GM23338 (cell line): ENCODE measurements around the gene DPY19L1. TPM values are rescaled to one million over a fixed set of nuclear protein-coding genes. Genes with fewer than 3 reads are reported as not detected.
A peak's percentile ranks its signal among the peaks of the same experiment; 100 is the strongest.
"Not testable (repeated sequence)": the region's sequence is repeated elsewhere in the genome, so short reads cannot be mapped to it uniquely, and the experiment has no call there.

Experiments used
- ATAC-seq: fragments of 200-7000 bp; cut with Tn5 transposase; 3 replicates; pipeline ENCODE4 v1.9.1; 2020
- DNase-seq: peaks from one replicate; pipeline ENCODE4 v3.0.0-alpha.2; 2015; ENCODE audit warnings: low spot score
- H2AFZ ChIP-seq: fragments of 200-600 bp; sonication (generic); 2 replicates; pipeline ENCODE4 v1.8.0; 2016; ENCODE audit warnings: antibody characterized with exemption, mild to moderate bottlenecking, moderate library complexity
- H3F3A ChIP-seq: fragments of 200-600 bp; sonication (generic); replicated peaks from 2 replicates; pipeline ENCODE4 v1.8.0; 2017; ENCODE audit warnings: antibody characterized with exemption, mixed run types, low read depth
- H3K27ac ChIP-seq: fragments of 200-600 bp; sonication (generic); 2 replicates; pipeline ENCODE4 v1.6.1; 2016; ENCODE audit warnings: low read depth
- H3K27me3 ChIP-seq: fragments of 200-600 bp; sonication (generic); 2 replicates; pipeline ENCODE4 v1.8.0; 2016; ENCODE audit warnings: mild to moderate bottlenecking, mixed run types, moderate library complexity; ENCODE audit not compliant: insufficient read depth
- H3K36me3 ChIP-seq: fragments of 200-600 bp; sonication (generic); 2 replicates; pipeline ENCODE4 v1.8.0; 2016; ENCODE audit warnings: mild to moderate bottlenecking; ENCODE audit not compliant: insufficient read depth
- H3K4me1 ChIP-seq: fragments of 200-600 bp; sonication (generic); 2 replicates; pipeline ENCODE4 v1.8.0; 2016; ENCODE audit warnings: mild to moderate bottlenecking, moderate library complexity; ENCODE audit not compliant: insufficient read depth
- H3K4me2 ChIP-seq: fragments of 200-600 bp; sonication (generic); 2 replicates; pipeline ENCODE4 v1.7.1; 2017; ENCODE audit warnings: mixed run types
- H3K4me3 ChIP-seq: fragments of 200-600 bp; sonication (generic); 2 replicates; pipeline ENCODE4 v1.6.1; 2016; ENCODE audit warnings: mixed run types
- H3K79me2 ChIP-seq: fragments of 200-600 bp; sonication (generic); replicated peaks from 2 replicates; pipeline ENCODE4 v1.8.0; 2017; ENCODE audit warnings: mild to moderate bottlenecking; ENCODE audit not compliant: insufficient read depth
- H3K9me2 ChIP-seq: fragments of 200-600 bp; sonication (generic); 2 replicates; pipeline ENCODE4 v1.8.0; 2017; ENCODE audit not compliant: insufficient read depth
- H4K20me1 ChIP-seq: fragments of 200-600 bp; sonication (generic); replicated peaks from 2 replicates; pipeline ENCODE4 v1.8.0; 2017; ENCODE audit warnings: mild to moderate bottlenecking; ENCODE audit not compliant: insufficient read depth
- H3K27ac Mint-ChIP-seq: 2 replicates; pipeline ENCODE4 v1.8.0; 2020; ENCODE audit warnings: inconsistent platforms, mild to moderate bottlenecking, moderate library complexity, mixed read lengths
- H3K27me3 Mint-ChIP-seq: 3 replicates; pipeline ENCODE4 v1.8.0; 2022; ENCODE audit warnings: low read depth, mild to moderate bottlenecking, moderate library complexity, mixed read lengths, inconsistent platforms; ENCODE audit not compliant: insufficient read depth, poor library complexity
- H3K36me3 Mint-ChIP-seq: 3 replicates; pipeline ENCODE4 v1.8.0; 2021; ENCODE audit warnings: low read depth, mild to moderate bottlenecking, inconsistent platforms, moderate library complexity, mixed read lengths
- H3K4me1 Mint-ChIP-seq: 3 replicates; pipeline ENCODE4 v1.8.0; 2020; ENCODE audit warnings: mild to moderate bottlenecking, inconsistent platforms, mixed read lengths
- H3K4me3 Mint-ChIP-seq: 3 replicates; pipeline ENCODE4 v1.8.0; 2021; ENCODE audit warnings: moderate library complexity, mild to moderate bottlenecking, inconsistent platforms, mixed read lengths
- H3K9me3 Mint-ChIP-seq: 3 replicates; pipeline ENCODE4 v1.8.0; 2020; ENCODE audit warnings: moderate library complexity, mild to moderate bottlenecking, inconsistent platforms, mixed read lengths
- CREB1 ChIP-seq: fragments of 250-450 bp; sonication (Bioruptor Pico); IDR thresholded peaks from 2 replicates; pipeline ENCODE4 v1.5.0; 2020; ENCODE audit warnings: low read depth, mild to moderate bottlenecking, moderate library complexity
- EZH2 ChIP-seq: fragments of 200-600 bp; sonication (generic); IDR thresholded peaks from one replicate; pipeline ENCODE4 v1.8.0; 2017; ENCODE audit warnings: antibody characterized with exemption, mild to moderate bottlenecking, low read depth; ENCODE audit not compliant: unreplicated experiment
- EZH2phosphoT487 ChIP-seq: fragments of 200-600 bp; sonication (generic); IDR thresholded peaks from one replicate; pipeline ENCODE4 v1.8.1; 2018; ENCODE audit warnings: antibody characterized with exemption; ENCODE audit not compliant: unreplicated experiment
- JUNB ChIP-seq: IDR thresholded peaks from one replicate; pipeline ENCODE4 v1.6.1; 2016; ENCODE audit warnings: antibody characterized with exemption; ENCODE audit not compliant: unreplicated experiment
- NANOG ChIP-seq: IDR thresholded peaks from 2 replicates; pipeline ENCODE4 v1.6.1; 2016; ENCODE audit warnings: antibody characterized with exemption, borderline replicate concordance
- REST ChIP-seq: IDR thresholded peaks from one replicate; pipeline ENCODE4 v1.6.1; 2018; ENCODE audit warnings: antibody characterized with exemption; ENCODE audit not compliant: unreplicated experiment
- ZNF462 ChIP-seq: fragments of 250-450 bp; sonication (Bioruptor Pico); IDR thresholded peaks from 2 replicates; pipeline ENCODE4 v1.5.0; 2020; ENCODE audit warnings: mild to moderate bottlenecking, moderate library complexity
- polyA plus RNA-seq: library from polyadenylated mRNA; unstranded; fragments of >200 nt; fragmentation: Nextera tagmentation; extraction: Ambion mirVana; gene quantifications from 2 replicates; pipeline ENCODE4 v1.2.1, GENCODE V29; 2016
- total RNA-seq: library from RNA; depleted of rRNA; stranded (reverse); fragments of >200 nt; shearing (Covaris generic); gene quantifications from 2 replicates; pipeline ENCODE4 v1.2.3, GENCODE V29; 2014

DPY19L1 gene
- total and polyA plus RNA-seq, 2 experiments from 2014 or later = 4.4 to 20.2 TPM

GRCh38 chr7:34991938-34992840 is 45.1 kb downstream of the DPY19L1 start (continued):
- TF ChIP-seq ZNF462 (CRISPR knock-in tag) = no peak
- TF ChIP-seq EZH2phosphoT487 = no peak
- TF ChIP-seq EZH2 = no peak
- no peak for TF ChIP-seq NANOG
- TF ChIP-seq REST = no peak
- TF ChIP-seq JUNB = no peak
- no peak for TF ChIP-seq CREB1 (CRISPR knock-in tag)

DNA sequence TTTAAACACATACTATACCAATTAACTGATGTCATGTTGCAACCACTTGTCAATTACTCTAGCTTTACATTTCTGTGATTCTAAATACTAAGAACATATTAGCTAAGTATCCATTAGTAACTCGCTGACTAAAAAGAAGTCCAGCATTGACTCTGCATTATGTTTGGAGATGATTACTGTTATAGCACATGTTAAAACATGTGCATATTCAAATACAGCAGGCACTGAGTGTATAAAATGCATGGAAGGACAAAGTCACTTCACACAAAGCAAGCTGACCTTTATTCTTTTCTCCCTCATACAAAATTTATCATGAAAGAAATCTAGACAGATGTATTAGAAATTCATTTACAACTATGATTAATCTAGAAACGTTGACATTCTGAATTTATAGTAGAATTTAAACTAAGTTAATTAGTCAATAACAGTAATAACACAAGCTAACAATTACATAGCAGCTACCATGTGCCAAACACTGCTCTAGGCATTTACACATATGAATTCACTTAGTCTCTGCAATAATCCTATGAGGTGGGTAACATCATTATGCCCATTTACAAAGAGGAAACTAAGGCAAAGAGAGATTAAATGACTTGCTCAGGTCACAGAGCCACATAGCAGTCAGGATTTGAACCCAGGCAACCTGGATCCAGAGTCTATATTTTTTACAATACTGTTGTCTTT is 48.7 kb downstream of the DPY19L1 start:
- not testable (repeated sequence) for H3K36me3 Mint-ChIP-seq

GRCh38 chr7:34985155-34985554 is 52.1 kb downstream of the DPY19L1 start:
- H3K27me3 ChIP-seq, H2AFZ ChIP-seq, H3K4me3 ChIP-seq, H3K27me3 Mint-ChIP-seq, H3K4me3 Mint-ChIP-seq, DNase-seq, H3K36me3 ChIP-seq, H4K20me1 ChIP-seq, ATAC-seq, H3K9me3 Mint-ChIP-seq, H3K27ac ChIP-seq, H3K4me1 ChIP-seq, H3K4me2 ChIP-seq, H3K9me2 ChIP-seq, H3K79me2 ChIP-seq, H3F3A ChIP-seq, H3K36me3 Mint-ChIP-seq: not testable (repeated sequence)
- H3K27ac Mint-ChIP-seq = peak overlapping the region; percentile 45; the same call in 1 of the 2 replicates
- peaks cover 16% of the 10 kb centered on the region for H3K4me1 Mint-ChIP-seq

More for the DNA sequence above, 48.7 kb downstream of the DPY19L1 start:
- H3F3A ChIP-seq, ATAC-seq, DNase-seq, H3K27me3 Mint-ChIP-seq, H3K9me2 ChIP-seq, H3K9me3 Mint-ChIP-seq, H3K36me3 ChIP-seq, H2AFZ ChIP-seq, H3K27ac ChIP-seq, H3K4me2 ChIP-seq, H3K4me1 ChIP-seq, H3K27ac Mint-ChIP-seq, H4K20me1 ChIP-seq, H3K4me3 Mint-ChIP-seq, H3K4me3 ChIP-seq, H3K79me2 ChIP-seq, H3K27me3 ChIP-seq: not testable (repeated sequence)
- peaks cover 12% of the 10 kb centered on the region; the same call in 2 of the 3 replicates for H3K4me1 Mint-ChIP-seq
